Prostate gland (tissue), 2 donors: ENCODE results near the gene CENPL.
"Not testable (repeated sequence)": the region's sequence is repeated elsewhere in the genome, so short reads cannot be mapped to it uniquely, and the experiment has no call there.

ENCODE experiments used
- POLR2A ChIP-seq: fragments of 450-650 bp; IDR thresholded peaks from one replicate; pipeline ENCODE4 v1.6.1; 2016; ENCODE audit warnings: antibody characterized with exemption, mild to moderate bottlenecking
- POLR2AphosphoS5 ChIP-seq: sonication (generic); formaldehyde crosslinking; IDR thresholded peaks from one replicate; pipeline ENCODE4 v1.6.1; 2017; ENCODE audit warnings: antibody characterized with exemption
- TF ChIP-seq, protein P1 (sequence below), 4 experiments: fragments of 200-600 bp in 2 of 4; fragments of 450-650 bp in 2 of 4; sonication (generic) in 2 of 4; IDR thresholded peaks; 1 replicate in 3 of 4; 2 replicates in 1 of 4; pipeline ENCODE4 v1.5.1; 2016 to 2019; ENCODE audit warnings: antibody characterized with exemption in 4 of 4, mild to moderate bottlenecking in 2 of 4, moderate library complexity in 2 of 4

DNA sequence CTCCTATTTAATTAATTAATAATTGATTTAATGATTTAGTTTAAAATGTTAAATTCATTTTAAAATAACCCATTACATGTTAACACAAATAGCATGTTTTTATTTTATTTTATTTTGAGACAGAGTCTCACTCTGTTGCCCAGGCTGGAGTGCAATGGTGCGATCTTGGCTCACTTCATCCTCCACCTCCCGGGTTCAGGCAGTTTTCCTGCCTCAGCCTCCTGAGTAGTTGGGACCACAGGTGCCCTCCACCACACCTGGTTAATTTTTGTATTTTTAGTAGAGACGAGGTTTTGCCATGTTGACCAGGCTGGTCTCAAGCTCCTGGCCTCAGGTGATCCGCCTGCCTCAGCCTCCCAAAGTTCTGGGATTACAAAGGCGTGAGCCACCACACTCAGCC is 34.9 kb upstream of the CENPL start:
- TF ChIP-seq, protein P1, sequence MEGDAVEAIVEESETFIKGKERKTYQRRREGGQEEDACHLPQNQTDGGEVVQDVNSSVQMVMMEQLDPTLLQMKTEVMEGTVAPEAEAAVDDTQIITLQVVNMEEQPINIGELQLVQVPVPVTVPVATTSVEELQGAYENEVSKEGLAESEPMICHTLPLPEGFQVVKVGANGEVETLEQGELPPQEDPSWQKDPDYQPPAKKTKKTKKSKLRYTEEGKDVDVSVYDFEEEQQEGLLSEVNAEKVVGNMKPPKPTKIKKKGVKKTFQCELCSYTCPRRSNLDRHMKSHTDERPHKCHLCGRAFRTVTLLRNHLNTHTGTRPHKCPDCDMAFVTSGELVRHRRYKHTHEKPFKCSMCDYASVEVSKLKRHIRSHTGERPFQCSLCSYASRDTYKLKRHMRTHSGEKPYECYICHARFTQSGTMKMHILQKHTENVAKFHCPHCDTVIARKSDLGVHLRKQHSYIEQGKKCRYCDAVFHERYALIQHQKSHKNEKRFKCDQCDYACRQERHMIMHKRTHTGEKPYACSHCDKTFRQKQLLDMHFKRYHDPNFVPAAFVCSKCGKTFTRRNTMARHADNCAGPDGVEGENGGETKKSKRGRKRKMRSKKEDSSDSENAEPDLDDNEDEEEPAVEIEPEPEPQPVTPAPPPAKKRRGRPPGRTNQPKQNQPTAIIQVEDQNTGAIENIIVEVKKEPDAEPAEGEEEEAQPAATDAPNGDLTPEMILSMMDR (IDR thresholded peaks at IDR 0.05): not testable (repeated sequence)
- TF ChIP-seq POLR2A, POLR2AphosphoS5: not testable (repeated sequence)
